ENCODE results near the gene DNAJB5.

DNAJB5 gene

GRCh38 chr9:34992376-34992951, 2.9 kb downstream of the DNAJB5 start:
- DNase-seq (ENCODE audit: low spot score in 2 of 2), result no peak
- Mint-ChIP-seq H3K4me3 (peak overlapping the region; percentile 82), H3K9me3 (no peaks in the 10 kb centered on the region), H3K4me1 (peaks cover 60% of the 10 kb centered on the region), H3K27ac (peak overlapping the region; percentile 90), H3K36me3 (peaks cover 28% of the 10 kb centered on the region)
- no peak for ATAC-seq

GRCh38 chr9:34993502-34994259, 4.1 kb downstream of the DNAJB5 start:
- H3K9me3 Mint-ChIP-seq, result no peaks in the 10 kb centered on the region
- H3K36me3 Mint-ChIP-seq, result peaks cover 28% of the 10 kb centered on the region
- H3K27ac Mint-ChIP-seq, result peak overlapping the region; percentile 90
- peaks cover 48% of the 10 kb centered on the region for H3K4me1 Mint-ChIP-seq
- DNase-seq (ENCODE audit: low spot score in 2 of 2), result no peak
- H3K4me3 Mint-ChIP-seq, result no peak overlapping the region
- no peak for ATAC-seq

- Mint-ChIP-seq H3K27ac (peak overlapping the region; percentile 90), H3K9me3 (no peaks in the 10 kb centered on the region), H3K4me3 (no peak overlapping the region), H3K36me3 (peaks cover 24% of the 10 kb centered on the region), H3K4me1 (peaks cover 45% of the 10 kb centered on the region)
- no peak for ATAC-seq
- DNase-seq (ENCODE audit: low spot score in 2 of 2), result no peak
These were observed 4.8 kb downstream of the DNAJB5 start for GRCh38 chr9:34994260-34994899.

GRCh38 chr9:34994900-34995669, 5.5 kb downstream of the DNAJB5 start:
- H3K9me3 Mint-ChIP-seq, result no peaks in the 10 kb centered on the region
- H3K4me1 Mint-ChIP-seq, result peaks cover 44% of the 10 kb centered on the region
- peaks cover 21% of the 10 kb centered on the region for H3K36me3 Mint-ChIP-seq
- no peak for DNase-seq (ENCODE audit: low spot score in 2 of 2)
- no peak overlapping the region for H3K27ac Mint-ChIP-seq
- no peak for ATAC-seq
- H3K4me3 Mint-ChIP-seq, result no peak overlapping the region

- Mint-ChIP-seq H3K36me3 (peaks cover 17% of the 10 kb centered on the region), H3K27ac (no peak overlapping the region), H3K4me1 (peaks cover 39% of the 10 kb centered on the region), H3K4me3 (no peak overlapping the region), H3K9me3 (no peaks in the 10 kb centered on the region)
- ATAC-seq, result no peak
- no peak for DNase-seq (ENCODE audit: low spot score in 2 of 2)
These were observed 6.1 kb downstream of the DNAJB5 start for GRCh38 chr9:34995670-34996060.

- ATAC-seq (no peak), DNase-seq (ENCODE audit: low spot score in 2 of 2) (no peak)
- Mint-ChIP-seq H3K36me3 (peaks cover 12% of the 10 kb centered on the region), H3K4me3 (no peak overlapping the region), H3K27ac (peak overlapping the region; percentile 40), H3K9me3 (no peaks in the 10 kb centered on the region), H3K4me1 (peaks cover 36% of the 10 kb centered on the region)
These were observed 6.8 kb downstream of the DNAJB5 start for GRCh38 chr9:34996181-34996904.

- DNase-seq (ENCODE audit: low spot score in 2 of 2) (no peak), ATAC-seq (no peak)
- no peak overlapping the region for H3K4me3 Mint-ChIP-seq
- H3K27ac Mint-ChIP-seq, result peak overlapping the region; percentile 40
- peaks cover 36% of the 10 kb centered on the region for H3K4me1 Mint-ChIP-seq
- H3K9me3 Mint-ChIP-seq, result no peaks in the 10 kb centered on the region
- peaks cover 12% of the 10 kb centered on the region for H3K36me3 Mint-ChIP-seq
These were observed 7.3 kb downstream of the DNAJB5 start for GRCh38 chr9:34996905-34997279.

GRCh38 chr9:34997379-34997781, 7.8 kb downstream of the DNAJB5 start:
- H3K9me3 Mint-ChIP-seq, result no peaks in the 10 kb centered on the region
- H3K4me1 Mint-ChIP-seq, result peaks cover 36% of the 10 kb centered on the region
- H3K27ac Mint-ChIP-seq, result peak overlapping the region; percentile 40
- DNase-seq (ENCODE audit: low spot score in 2 of 2) (no peak), ATAC-seq (no peak)
- peaks cover 12% of the 10 kb centered on the region for H3K36me3 Mint-ChIP-seq
- H3K4me3 Mint-ChIP-seq, result no peak overlapping the region

GRCh38 chr9:34998266-34998665, 8.7 kb downstream of the DNAJB5 start:
- DNase-seq (ENCODE audit: low spot score in 2 of 2), result no peak
- ATAC-seq, result no peak
- peaks cover 28% of the 10 kb centered on the region for H3K4me1 Mint-ChIP-seq
- H3K36me3 Mint-ChIP-seq, result peaks cover 12% of the 10 kb centered on the region
- no peaks in the 10 kb centered on the region for H3K9me3 Mint-ChIP-seq
- no peak overlapping the region for H3K4me3 Mint-ChIP-seq
- H3K27ac Mint-ChIP-seq, result peak overlapping the region; percentile 40

- H3K4me1 Mint-ChIP-seq, result peaks cover 16% of the 10 kb centered on the region
- ATAC-seq, result no peak
- H3K27ac Mint-ChIP-seq, result no peak overlapping the region
- no peaks in the 10 kb centered on the region for H3K9me3 Mint-ChIP-seq
- H3K36me3 Mint-ChIP-seq, result peaks cover 7% of the 10 kb centered on the region
- DNase-seq (ENCODE audit: low spot score in 2 of 2), result no peak
- no peak overlapping the region for H3K4me3 Mint-ChIP-seq
These were observed 10.0 kb downstream of the DNAJB5 start for GRCh38 chr9:34999576-34999975.

- peaks cover 16% of the 10 kb centered on the region for H3K4me1 Mint-ChIP-seq
These were observed 11.2 kb downstream of the DNAJB5 start for GRCh38 chr9:35000535-35001284.

GRCh38 chr9:35001285-35001677, 11.7 kb downstream of the DNAJB5 start:
- Mint-ChIP-seq H3K36me3 (peaks cover 6% of the 10 kb centered on the region), H3K4me1 (peaks cover 16% of the 10 kb centered on the region), H3K4me3 (no peak overlapping the region), H3K9me3 (no peaks in the 10 kb centered on the region), H3K27ac (peak overlapping the region; percentile 20)
- DNase-seq (ENCODE audit: low spot score in 2 of 2) (no peak), ATAC-seq (no peak)

More at GRCh38 chr9:35000535-35001284, 11.2 kb downstream of the DNAJB5 start:
- no peak overlapping the region for H3K4me3 Mint-ChIP-seq
- H3K36me3 Mint-ChIP-seq, result peaks cover 7% of the 10 kb centered on the region
- H3K9me3 Mint-ChIP-seq, result no peaks in the 10 kb centered on the region
- DNase-seq (ENCODE audit: low spot score in 2 of 2), result peak in 1 of 2 donors; percentile 36
- no peak for ATAC-seq
- no peak overlapping the region for H3K27ac Mint-ChIP-seq

- Mint-ChIP-seq H3K9me3 (no peaks in the 10 kb centered on the region), H3K4me1 (peaks cover 16% of the 10 kb centered on the region), H3K27ac (peak overlapping the region; percentile 20), H3K4me3 (no peak overlapping the region), H3K36me3 (no peaks in the 10 kb centered on the region)
- ATAC-seq (peak; percentile 90), DNase-seq (ENCODE audit: low spot score in 2 of 2) (no peak)
These were observed 12.4 kb downstream of the DNAJB5 start for GRCh38 chr9:35001803-35002502.

- ATAC-seq, result no peak
- Mint-ChIP-seq H3K4me1 (peaks cover 16% of the 10 kb centered on the region), H3K27ac (peak overlapping the region; percentile 20), H3K36me3 (no peaks in the 10 kb centered on the region), H3K9me3 (no peaks in the 10 kb centered on the region), H3K4me3 (no peak overlapping the region)
- DNase-seq (ENCODE audit: low spot score in 2 of 2), result no peak
These were observed 13.1 kb downstream of the DNAJB5 start for GRCh38 chr9:35002623-35003022.

All from stimulated activated effector memory CD8-positive, alpha-beta T cell treated with anti-CD3 and anti-CD28 coated beads, Interleukin-12 subunit alpha, Interleukin-12 subunit beta, amount 100 ng/mL, for 72 hours (primary cell).